Coronary artery (tissue), 2 donors: ENCODE data around the gene CC2D1A.

Experiments
- DNase-seq: peaks from one replicate; pipeline ENCODE4 v3.0.0-alpha.2; 2017; ENCODE audit warnings: low spot score
- H3K27ac ChIP-seq, 2 donors: fragments of 200-600 bp; sonication (generic); one replicate each; pipeline ENCODE4 v1.5.1; 2016 to 2019
- H3K4me3 ChIP-seq: fragments of 200-600 bp; sonication (generic); 2 replicates; pipeline ENCODE4 v1.5.1; 2016; ENCODE audit warnings: mild to moderate bottlenecking, moderate library complexity
- CTCF ChIP-seq: fragments of 200-600 bp; sonication (generic); IDR thresholded peaks from one replicate; pipeline ENCODE4 v1.5.1; 2019; ENCODE audit warnings: antibody characterized with exemption

CC2D1A gene

GRCh38 chr19:13937479-13938300 is 31.7 kb downstream of the CC2D1A start:
- H3K27ac ChIP-seq: peak overlapping the region; percentile 13 to 68
- peak overlapping the region; percentile 64 for H3K4me3 ChIP-seq
- no peak for TF ChIP-seq CTCF
- DNase-seq: no peak

- Histone ChIP-seq H3K27ac (peak within 1 kb of the TSS; percentile 13 to 68), H3K4me3 (peak within 1 kb of the TSS; percentile 64)
- DNase-seq: no peak
- TF ChIP-seq CTCF: no peak
Observed at GRCh38 chr19:13938301-13939064, 32.5 kb downstream of the CC2D1A start, which contains the start of gene PODNL1. Gene PODNL1, minus strand, starts transcription at chr19:13938417. Its CDS starts 236 bp downstream, at chr19:13938181.

- Histone ChIP-seq H3K27ac (no peak overlapping the region), H3K4me3 (no peak overlapping the region)
- no peak for DNase-seq
- no peak for TF ChIP-seq CTCF
Observed at GRCh38 chr19:13942023-13942684, 36.2 kb downstream of the CC2D1A start.

GRCh38 chr19:13946414-13946813 is 40.4 kb downstream of the CC2D1A start:
- no peak for DNase-seq

GRCh38 chr19:13951043-13951442 is 45.0 kb downstream of the CC2D1A start:
- TF ChIP-seq CTCF: no peak
- Histone ChIP-seq H3K27ac (no peak overlapping the region), H3K4me3 (no peak overlapping the region)
- DNase-seq: no peak

More at GRCh38 chr19:13946414-13946813, 40.4 kb downstream of the CC2D1A start:
- no peak for TF ChIP-seq CTCF
- Histone ChIP-seq H3K27ac (no peak overlapping the region), H3K4me3 (no peak overlapping the region)

GRCh38 chr19:13951799-13952153 is 45.8 kb downstream of the CC2D1A start:
- Histone ChIP-seq H3K4me3 (peak overlapping the region; percentile 99), H3K27ac (no peak overlapping the region)
- no peak for DNase-seq
- TF ChIP-seq CTCF: no peak
